ENCODE measurements around the gene CER1. TPM values are rescaled to one million over a fixed set of nuclear protein-coding genes. Genes with fewer than 3 reads are reported as not detected.

CER1 gene
- total and polyA plus RNA-seq, 7 donors, result 0.71 to 0.99 TPM; not detected in 5

DNA sequence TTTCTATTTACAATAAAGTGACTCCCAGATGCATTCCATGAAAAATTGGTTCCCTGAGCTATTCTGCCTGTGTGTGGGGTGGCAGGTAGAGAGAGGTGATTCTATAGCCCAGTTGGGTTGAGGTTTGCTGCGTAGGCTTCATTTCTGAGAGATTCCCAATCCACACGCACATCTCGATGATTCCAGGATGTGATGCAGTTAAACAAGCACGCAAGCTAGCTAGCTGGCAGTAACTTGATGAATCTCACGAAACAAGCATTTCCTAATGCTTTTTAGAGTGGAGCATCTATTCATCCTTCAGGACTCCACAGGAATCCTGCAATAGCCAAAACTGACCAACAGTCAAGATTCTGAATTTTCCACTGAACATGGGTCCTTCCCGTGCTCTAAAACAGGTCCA, 43.8 kb upstream of the CER1 start:
- intact Hi-C loops (cut with DNase I), result loop anchor here (5.0 to 10.0 kb wide), 2 partner anchors 149 to 369 kb away; no protein-coding TSS in a partner anchor
- no peaks in the 10 kb centered on the region for H3K9me3 ChIP-seq
- WGBS, 2 donors, result 91 to 94% methylated on average over 6 of the region's 6 CpGs

DNA sequence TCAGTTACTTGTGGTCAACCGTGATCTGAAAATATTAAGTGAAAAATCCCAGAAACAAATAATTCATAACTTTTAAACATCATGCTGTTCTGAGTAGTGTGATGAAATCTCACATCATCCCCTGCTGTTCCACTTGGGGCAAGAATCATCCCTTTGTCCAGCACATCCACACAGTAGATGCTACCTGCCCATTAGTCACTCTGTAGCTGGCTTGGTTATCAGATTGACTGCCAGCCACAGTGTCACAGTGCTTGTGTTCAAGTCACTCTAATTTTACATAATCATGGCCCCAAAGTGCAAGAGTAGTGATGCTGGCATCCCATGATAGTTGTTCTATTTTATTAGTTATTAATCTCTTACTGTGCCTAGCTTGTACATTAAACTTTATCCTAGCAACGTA, 39.1 kb upstream of the CER1 start:
- no peaks in the 10 kb centered on the region for H3K27me3 ChIP-seq
- no peak for DNase-seq
- intact Hi-C loops (cut with DNase I), result loop anchor here (10.0 kb wide), 1 partner anchor 373 kb away; no protein-coding TSS in a partner anchor
- H3K9me3 ChIP-seq, result no peaks in the 10 kb centered on the region
- WGBS, 2 donors, result 82 to 91% methylated on average over 2 of the region's 2 CpGs
- peaks cover 0 to 8% (median 0%) of the 10 kb centered on the region in 4 donors for H3K36me3 ChIP-seq
- H3K27ac ChIP-seq, result no peak overlapping the region
- H3K4me1 ChIP-seq, result no peaks in the 10 kb centered on the region
- no peak overlapping the region for H3K4me3 ChIP-seq
- TF ChIP-seq EP300 (IDR thresholded peaks at IDR 0.05), result no peak
- TF ChIP-seq, protein P1, sequence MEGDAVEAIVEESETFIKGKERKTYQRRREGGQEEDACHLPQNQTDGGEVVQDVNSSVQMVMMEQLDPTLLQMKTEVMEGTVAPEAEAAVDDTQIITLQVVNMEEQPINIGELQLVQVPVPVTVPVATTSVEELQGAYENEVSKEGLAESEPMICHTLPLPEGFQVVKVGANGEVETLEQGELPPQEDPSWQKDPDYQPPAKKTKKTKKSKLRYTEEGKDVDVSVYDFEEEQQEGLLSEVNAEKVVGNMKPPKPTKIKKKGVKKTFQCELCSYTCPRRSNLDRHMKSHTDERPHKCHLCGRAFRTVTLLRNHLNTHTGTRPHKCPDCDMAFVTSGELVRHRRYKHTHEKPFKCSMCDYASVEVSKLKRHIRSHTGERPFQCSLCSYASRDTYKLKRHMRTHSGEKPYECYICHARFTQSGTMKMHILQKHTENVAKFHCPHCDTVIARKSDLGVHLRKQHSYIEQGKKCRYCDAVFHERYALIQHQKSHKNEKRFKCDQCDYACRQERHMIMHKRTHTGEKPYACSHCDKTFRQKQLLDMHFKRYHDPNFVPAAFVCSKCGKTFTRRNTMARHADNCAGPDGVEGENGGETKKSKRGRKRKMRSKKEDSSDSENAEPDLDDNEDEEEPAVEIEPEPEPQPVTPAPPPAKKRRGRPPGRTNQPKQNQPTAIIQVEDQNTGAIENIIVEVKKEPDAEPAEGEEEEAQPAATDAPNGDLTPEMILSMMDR (IDR thresholded peaks at IDR 0.05), result no peak
- no peak for TF ChIP-seq POLR2A (IDR thresholded peaks at IDR 0.05)
- TF ChIP-seq POLR2AphosphoS5 (IDR thresholded peaks at IDR 0.05), result no peak

More for the DNA sequence above, 43.8 kb upstream of the CER1 start:
- H3K4me3 ChIP-seq, result no peak overlapping the region
- no peak for TF ChIP-seq POLR2AphosphoS5 (IDR thresholded peaks at IDR 0.05)
- TF ChIP-seq, protein P1 (IDR thresholded peaks at IDR 0.05), result no peak
- no peak for TF ChIP-seq POLR2A (IDR thresholded peaks at IDR 0.05)
- no peak for TF ChIP-seq EP300 (IDR thresholded peaks at IDR 0.05)
- peaks cover 0 to 3% (median 0%) of the 10 kb centered on the region in 4 donors for H3K36me3 ChIP-seq
- no peaks in the 10 kb centered on the region for H3K27me3 ChIP-seq
- H3K4me1 ChIP-seq, result no peaks in the 10 kb centered on the region
- no peak for DNase-seq
- no peak overlapping the region for H3K27ac ChIP-seq

DNA sequence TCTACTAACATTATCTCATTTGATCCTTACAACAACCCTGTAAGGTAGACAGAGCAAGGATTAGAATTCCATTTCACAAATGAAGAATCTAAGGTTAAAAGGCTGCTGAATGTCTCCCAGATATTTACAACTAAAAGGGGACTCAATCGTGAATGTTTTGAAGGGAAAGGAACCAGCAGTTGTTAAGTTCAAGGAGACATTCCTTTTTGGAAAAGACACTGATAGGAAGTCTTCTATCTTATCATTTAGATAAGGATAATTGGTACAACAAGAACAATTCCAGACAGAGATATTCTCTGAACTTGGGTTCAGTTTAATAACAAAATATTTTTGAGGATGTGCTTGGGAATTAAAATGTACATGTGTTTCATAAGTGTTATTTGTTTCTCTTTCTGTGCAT, 37.5 kb upstream of the CER1 start:
- DNase-seq, result no peak
- Histone ChIP-seq H3K36me3 (peaks cover 0 to 6% (median 0%) of the 10 kb centered on the region in 4 donors), H3K27ac (no peak overlapping the region), H3K4me1 (no peaks in the 10 kb centered on the region), H3K9me3 (no peaks in the 10 kb centered on the region), H3K4me3 (no peak overlapping the region), H3K27me3 (no peaks in the 10 kb centered on the region)
- TF ChIP-seq, protein P1 (IDR thresholded peaks at IDR 0.05), result no peak
- no peak for TF ChIP-seq POLR2A (IDR thresholded peaks at IDR 0.05)
- TF ChIP-seq POLR2AphosphoS5 (IDR thresholded peaks at IDR 0.05), result no peak
- no peak for TF ChIP-seq EP300 (IDR thresholded peaks at IDR 0.05)
- WGBS, 2 donors, result 0% methylated on average over 1 of the region's 1 CpG
- intact Hi-C loops (cut with DNase I), result loop anchor here (10.0 kb wide), 1 partner anchor 375 kb away; no protein-coding TSS in a partner anchor

DNA sequence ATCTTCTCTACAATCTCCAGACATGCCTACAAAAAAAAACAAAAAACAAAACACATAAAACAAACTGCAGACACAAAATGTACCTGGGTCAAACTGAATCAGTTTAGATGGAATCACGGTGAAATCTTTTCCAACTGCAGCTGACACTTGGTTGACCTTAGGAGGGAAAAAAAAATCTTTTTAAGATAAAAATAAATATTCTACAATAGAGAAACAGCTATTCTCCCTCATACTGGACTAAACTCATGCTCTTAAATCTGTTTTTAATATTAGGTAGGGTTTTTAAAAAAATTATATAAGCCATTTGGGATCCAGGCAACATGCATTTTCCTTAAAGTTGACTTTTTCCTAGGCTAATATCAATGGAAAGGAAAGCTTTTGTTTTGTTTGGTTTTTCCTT, 33.8 kb upstream of the CER1 start:
- Histone ChIP-seq H3K9me3 (no peaks in the 10 kb centered on the region), H3K27me3 (no peaks in the 10 kb centered on the region), H3K4me3 (no peak overlapping the region), H3K4me1 (no peaks in the 10 kb centered on the region), H3K27ac (no peak overlapping the region), H3K36me3 (peaks cover 0 to 8% (median 0%) of the 10 kb centered on the region in 4 donors)
- no peak for TF ChIP-seq EP300 (IDR thresholded peaks at IDR 0.05)
- TF ChIP-seq, protein P1 (IDR thresholded peaks at IDR 0.05), result no peak
- TF ChIP-seq POLR2AphosphoS5 (IDR thresholded peaks at IDR 0.05), result no peak
- no peak for TF ChIP-seq POLR2A (IDR thresholded peaks at IDR 0.05)
- intact Hi-C loops (cut with DNase I), result loop anchor here (10.0 kb wide), 1 partner anchor 291 kb away; no protein-coding TSS in a partner anchor
- no peak for DNase-seq
- 81 to 84% methylated on average over 1 of the region's 1 CpG for WGBS, 2 donors

DNA sequence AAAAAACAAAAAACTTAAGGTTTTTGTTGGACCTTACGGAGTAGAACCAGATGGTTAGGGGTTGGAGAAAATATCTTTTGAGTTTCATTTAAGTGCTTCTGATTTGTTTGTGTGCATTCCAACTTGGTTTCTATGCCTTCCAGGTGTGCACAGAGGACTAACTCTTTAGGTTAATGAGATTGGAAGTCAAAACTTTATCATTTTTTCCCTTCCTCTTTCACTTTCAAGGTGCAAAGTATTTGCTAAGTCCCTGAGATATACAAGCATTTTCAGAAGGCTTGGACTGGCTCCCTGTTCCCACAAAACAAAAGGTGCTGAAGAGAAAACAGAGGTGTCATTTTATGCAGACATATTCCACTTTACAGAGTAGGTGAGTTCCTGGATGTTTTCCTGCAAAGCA, 30.3 kb upstream of the CER1 start:
- intact Hi-C loops (cut with DNase I), result loop anchor here (10.0 kb wide), 1 partner anchor 288 kb away; no protein-coding TSS in a partner anchor
- no peak overlapping the region for H3K27ac ChIP-seq
- no peak for DNase-seq
- H3K27me3 ChIP-seq, result no peaks in the 10 kb centered on the region
- no peaks in the 10 kb centered on the region for H3K9me3 ChIP-seq
- no peaks in the 10 kb centered on the region for H3K4me1 ChIP-seq
- no peak overlapping the region for H3K4me3 ChIP-seq
- peaks cover 0 to 15% (median 4%) of the 10 kb centered on the region in 4 donors for H3K36me3 ChIP-seq
- TF ChIP-seq, protein P1 (IDR thresholded peaks at IDR 0.05), result no peak
- TF ChIP-seq POLR2A (IDR thresholded peaks at IDR 0.05), result no peak
- no peak for TF ChIP-seq EP300 (IDR thresholded peaks at IDR 0.05)
- no peak for TF ChIP-seq POLR2AphosphoS5 (IDR thresholded peaks at IDR 0.05)
- 83 to 86% methylated on average over 1 of the region's 1 CpG for WGBS, 2 donors

All from sigmoid colon (tissue), 7 donors.